Measurements from ENCODE around the gene C4BPA. TPM values are rescaled to one million over a fixed set of nuclear protein-coding genes. Genes with fewer than 3 reads are reported as not detected.

The C4BPA gene
- total and polyA plus RNA-seq, 9 of the 15 experiments (the other 6 are each of a cell fraction or from before 2014, with no cell fraction given): 0.04 to 0.22 (median 0.11) TPM; not detected in 3

DNA sequence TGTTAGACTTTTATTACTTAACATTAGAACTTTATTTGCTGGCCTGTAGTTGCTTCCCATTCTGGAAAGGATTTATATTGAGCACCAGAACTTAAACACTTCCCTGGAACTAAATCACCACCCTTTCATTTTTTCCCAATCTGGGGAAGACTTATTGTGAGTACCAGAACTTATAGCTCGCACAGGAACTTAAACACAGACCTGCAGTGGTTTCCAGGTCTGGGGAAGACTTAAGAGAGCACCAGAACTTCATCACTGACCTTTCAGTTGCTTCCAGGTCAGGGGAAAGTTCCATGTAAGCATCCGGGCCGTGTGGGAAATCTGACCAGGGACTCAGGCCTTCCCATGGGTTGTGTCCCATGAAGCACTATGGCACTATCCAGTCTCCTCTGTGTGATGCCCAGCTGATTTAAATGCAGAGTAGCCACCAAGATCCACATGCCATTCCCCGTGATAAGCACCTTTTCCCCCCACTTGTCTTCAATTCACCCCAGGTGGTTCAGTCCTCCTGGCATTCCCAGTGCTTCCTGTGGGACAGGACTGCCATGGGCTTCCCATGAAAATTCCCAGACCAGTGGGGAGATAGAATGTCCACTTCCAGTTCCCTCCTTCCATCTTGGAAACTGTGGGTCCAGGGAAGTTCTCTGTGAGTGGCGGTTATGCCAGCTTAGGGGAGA, 48.9 kb downstream of the C4BPA start (continued):
- TF ChIP-seq, protein P1, sequence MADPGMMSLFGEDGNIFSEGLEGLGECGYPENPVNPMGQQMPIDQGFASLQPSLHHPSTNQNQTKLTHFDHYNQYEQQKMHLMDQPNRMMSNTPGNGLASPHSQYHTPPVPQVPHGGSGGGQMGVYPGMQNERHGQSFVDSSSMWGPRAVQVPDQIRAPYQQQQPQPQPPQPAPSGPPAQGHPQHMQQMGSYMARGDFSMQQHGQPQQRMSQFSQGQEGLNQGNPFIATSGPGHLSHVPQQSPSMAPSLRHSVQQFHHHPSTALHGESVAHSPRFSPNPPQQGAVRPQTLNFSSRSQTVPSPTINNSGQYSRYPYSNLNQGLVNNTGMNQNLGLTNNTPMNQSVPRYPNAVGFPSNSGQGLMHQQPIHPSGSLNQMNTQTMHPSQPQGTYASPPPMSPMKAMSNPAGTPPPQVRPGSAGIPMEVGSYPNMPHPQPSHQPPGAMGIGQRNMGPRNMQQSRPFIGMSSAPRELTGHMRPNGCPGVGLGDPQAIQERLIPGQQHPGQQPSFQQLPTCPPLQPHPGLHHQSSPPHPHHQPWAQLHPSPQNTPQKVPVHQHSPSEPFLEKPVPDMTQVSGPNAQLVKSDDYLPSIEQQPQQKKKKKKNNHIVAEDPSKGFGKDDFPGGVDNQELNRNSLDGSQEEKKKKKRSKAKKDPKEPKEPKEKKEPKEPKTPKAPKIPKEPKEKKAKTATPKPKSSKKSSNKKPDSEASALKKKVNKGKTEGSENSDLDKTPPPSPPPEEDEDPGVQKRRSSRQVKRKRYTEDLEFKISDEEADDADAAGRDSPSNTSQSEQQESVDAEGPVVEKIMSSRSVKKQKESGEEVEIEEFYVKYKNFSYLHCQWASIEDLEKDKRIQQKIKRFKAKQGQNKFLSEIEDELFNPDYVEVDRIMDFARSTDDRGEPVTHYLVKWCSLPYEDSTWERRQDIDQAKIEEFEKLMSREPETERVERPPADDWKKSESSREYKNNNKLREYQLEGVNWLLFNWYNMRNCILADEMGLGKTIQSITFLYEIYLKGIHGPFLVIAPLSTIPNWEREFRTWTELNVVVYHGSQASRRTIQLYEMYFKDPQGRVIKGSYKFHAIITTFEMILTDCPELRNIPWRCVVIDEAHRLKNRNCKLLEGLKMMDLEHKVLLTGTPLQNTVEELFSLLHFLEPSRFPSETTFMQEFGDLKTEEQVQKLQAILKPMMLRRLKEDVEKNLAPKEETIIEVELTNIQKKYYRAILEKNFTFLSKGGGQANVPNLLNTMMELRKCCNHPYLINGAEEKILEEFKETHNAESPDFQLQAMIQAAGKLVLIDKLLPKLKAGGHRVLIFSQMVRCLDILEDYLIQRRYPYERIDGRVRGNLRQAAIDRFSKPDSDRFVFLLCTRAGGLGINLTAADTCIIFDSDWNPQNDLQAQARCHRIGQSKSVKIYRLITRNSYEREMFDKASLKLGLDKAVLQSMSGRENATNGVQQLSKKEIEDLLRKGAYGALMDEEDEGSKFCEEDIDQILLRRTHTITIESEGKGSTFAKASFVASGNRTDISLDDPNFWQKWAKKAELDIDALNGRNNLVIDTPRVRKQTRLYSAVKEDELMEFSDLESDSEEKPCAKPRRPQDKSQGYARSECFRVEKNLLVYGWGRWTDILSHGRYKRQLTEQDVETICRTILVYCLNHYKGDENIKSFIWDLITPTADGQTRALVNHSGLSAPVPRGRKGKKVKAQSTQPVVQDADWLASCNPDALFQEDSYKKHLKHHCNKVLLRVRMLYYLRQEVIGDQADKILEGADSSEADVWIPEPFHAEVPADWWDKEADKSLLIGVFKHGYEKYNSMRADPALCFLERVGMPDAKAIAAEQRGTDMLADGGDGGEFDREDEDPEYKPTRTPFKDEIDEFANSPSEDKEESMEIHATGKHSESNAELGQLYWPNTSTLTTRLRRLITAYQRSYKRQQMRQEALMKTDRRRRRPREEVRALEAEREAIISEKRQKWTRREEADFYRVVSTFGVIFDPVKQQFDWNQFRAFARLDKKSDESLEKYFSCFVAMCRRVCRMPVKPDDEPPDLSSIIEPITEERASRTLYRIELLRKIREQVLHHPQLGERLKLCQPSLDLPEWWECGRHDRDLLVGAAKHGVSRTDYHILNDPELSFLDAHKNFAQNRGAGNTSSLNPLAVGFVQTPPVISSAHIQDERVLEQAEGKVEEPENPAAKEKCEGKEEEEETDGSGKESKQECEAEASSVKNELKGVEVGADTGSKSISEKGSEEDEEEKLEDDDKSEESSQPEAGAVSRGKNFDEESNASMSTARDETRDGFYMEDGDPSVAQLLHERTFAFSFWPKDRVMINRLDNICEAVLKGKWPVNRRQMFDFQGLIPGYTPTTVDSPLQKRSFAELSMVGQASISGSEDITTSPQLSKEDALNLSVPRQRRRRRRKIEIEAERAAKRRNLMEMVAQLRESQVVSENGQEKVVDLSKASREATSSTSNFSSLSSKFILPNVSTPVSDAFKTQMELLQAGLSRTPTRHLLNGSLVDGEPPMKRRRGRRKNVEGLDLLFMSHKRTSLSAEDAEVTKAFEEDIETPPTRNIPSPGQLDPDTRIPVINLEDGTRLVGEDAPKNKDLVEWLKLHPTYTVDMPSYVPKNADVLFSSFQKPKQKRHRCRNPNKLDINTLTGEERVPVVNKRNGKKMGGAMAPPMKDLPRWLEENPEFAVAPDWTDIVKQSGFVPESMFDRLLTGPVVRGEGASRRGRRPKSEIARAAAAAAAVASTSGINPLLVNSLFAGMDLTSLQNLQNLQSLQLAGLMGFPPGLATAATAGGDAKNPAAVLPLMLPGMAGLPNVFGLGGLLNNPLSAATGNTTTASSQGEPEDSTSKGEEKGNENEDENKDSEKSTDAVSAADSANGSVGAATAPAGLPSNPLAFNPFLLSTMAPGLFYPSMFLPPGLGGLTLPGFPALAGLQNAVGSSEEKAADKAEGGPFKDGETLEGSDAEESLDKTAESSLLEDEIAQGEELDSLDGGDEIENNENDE (IDR thresholded peaks at IDR 0.05; ENCODE audit: low read depth, low read length): no peak
- no peak for TF ChIP-seq ZNF212 (CRISPR knock-in tag; IDR thresholded peaks at IDR 0.05)
- TF ChIP-seq NFYB (IDR thresholded peaks at IDR 0.05; ENCODE audit: extremely low read depth, insufficient read length): no peak
- TF ChIP-seq, protein P2, sequence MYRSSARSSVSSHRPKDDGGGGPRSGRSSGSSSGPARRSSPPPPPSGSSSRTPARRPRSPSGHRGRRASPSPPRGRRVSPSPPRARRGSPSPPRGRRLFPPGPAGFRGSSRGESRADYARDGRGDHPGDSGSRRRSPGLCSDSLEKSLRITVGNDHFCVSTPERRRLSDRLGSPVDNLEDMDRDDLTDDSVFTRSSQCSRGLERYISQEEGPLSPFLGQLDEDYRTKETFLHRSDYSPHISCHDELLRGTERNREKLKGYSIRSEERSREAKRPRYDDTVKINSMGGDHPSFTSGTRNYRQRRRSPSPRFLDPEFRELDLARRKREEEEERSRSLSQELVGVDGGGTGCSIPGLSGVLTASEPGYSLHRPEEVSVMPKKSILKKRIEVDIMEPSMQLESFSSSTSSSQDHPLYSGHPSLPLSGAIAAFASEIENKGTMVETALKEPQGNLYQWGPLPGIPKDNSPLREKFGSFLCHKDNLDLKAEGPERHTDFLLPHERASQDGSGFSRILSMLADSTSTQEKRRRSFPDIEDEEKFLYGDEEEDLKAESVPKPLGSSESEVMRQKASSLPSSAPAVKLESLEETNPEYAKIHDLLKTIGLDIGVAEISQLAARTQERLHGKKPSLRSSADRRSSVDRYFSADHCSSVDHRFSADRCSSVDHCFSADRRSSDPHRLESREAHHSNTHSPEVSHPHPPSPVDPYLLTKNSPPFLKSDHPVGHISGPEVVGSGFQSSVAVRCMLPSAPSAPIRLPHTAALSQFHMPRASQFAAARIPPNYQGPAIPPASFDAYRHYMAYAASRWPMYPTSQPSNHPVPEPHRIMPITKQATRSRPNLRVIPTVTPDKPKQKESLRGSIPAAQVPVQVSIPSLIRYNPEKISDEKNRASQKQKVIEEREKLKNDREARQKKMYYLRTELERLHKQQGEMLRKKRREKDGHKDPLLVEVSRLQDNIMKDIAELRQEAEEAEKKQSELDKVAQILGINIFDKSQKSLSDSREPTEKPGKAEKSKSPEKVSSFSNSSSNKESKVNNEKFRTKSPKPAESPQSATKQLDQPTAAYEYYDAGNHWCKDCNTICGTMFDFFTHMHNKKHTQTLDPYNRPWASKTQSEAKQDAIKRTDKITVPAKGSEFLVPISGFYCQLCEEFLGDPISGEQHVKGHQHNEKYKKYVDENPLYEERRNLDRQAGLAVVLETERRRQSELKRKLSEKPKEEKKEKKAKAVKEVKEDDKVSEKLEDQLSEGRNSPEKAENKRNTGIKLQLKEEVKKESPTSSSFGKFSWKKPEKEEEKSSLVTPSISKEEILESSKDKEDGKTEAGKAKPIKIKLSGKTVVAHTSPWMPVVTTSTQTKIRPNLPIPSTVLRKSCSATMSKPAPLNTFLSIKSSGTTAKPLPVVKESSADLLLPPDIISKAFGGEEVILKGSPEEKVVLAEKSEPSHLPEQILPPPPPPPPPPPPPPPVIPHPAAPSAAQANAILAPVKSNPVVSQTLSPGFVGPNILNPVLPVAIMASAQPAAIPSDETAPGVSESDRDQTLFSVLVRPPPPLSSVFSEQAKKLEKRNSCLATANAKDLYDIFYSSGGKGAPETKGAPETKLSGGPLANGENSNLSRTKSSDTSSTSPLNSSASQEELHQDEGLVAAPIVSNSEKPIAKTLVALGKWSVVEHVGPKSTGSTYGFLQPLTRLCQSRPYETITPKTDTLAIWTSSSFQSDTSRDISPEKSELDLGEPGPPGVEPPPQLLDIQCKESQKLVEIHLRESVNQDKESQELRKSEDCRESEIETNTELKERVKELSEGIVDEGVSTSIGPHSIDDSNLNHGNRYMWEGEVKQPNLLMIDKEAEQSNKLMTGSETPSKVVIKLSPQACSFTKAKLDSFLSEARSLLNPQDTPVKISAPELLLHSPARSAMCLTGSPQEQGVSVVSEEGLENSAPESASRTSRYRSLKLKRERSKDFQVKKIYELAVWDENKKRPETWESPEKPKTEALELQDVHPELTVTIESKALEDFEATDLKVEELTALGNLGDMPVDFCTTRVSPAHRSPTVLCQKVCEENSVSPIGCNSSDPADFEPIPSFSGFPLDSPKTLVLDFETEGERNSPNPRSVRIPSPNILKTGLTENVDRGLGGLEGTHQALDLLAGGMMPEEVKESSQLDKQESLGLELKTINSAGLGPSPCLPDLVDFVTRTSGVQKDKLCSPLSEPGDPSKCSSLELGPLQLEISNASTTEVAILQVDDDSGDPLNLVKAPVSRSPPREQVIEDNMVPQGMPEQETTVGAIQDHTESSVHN (IDR thresholded peaks at IDR 0.05; ENCODE audit: borderline replicate concordance in 1 of 2, low read depth in 1 of 2): no peak
- TF ChIP-seq TCF7 (IDR thresholded peaks at IDR 0.05; ENCODE audit: borderline replicate concordance): no peak
- TF ChIP-seq PCBP1 (IDR thresholded peaks at IDR 0.05; ENCODE audit: low read depth, low read length, poor library complexity, severe bottlenecking): no peak
- TF ChIP-seq NFRKB (IDR thresholded peaks at IDR 0.05; ENCODE audit: low read depth): no peak

All from K562 (cell line).